ENCODE results near the gene MTX2.

Gene MTX2

DNA sequence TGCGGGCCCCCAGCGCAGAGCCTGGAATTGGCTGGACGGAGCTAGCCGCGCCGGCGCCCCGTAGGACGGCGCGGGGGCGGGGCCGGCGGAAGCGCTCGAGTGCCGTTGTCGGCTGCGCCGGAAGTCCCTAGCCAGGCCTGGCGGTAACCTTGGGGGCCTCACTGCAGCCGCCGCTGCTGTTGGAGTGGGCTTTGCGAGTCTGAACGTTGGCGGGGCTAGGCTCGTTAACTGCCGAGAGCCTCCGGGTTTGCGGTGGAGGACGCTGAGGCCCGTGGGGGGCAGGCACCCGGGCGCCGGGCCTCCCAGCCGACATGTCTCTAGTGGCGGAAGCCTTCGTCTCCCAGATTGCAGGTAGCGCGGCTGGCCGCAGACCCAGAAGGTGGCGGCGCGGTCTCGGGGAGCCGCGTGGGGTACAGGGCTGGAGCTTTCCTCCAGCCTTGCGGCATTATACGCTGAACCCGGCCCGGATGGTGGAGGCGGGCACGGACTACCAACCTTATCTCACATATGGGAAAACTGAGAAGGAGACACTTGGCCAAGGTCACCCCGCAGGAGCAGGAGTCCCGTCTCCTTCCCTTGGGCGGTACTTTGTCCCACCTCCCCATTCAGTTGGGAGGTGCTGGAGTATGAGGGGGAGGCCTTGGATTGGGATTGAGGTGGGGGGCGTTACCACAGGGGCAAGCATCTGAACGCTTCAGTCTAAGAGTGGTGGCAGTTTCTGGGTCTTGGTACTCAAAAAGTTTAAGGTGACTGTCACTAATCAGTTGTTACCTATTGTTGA, at the start of gene MTX2:
Gene MTX2 (plus strand): TSS at position 124 of the 781 bp plus-strand sequence. CDS start 188 bp downstream, at position 312.
- DNase-seq: peak; percentile 83

DNA sequence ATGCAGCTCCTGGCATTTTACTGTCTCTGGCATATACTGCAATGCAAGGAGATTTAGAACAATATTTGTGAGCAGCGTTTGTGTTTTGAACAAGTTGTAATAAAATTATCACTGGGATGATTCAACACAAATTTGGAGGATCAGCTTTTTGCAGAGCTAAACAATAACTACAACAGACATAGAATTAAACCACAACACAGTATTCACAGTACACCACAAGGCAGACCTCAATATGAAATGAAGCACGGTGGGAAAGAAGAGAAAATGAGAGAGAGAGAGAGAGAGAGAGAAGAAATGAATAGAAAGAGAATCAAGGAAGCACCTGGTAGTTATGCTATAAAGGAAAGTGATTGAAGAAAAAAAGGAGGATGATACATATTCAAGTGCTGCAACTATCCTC, 41.4 kb upstream of the MTX2 start:
- DNase-seq: no peak

DNA sequence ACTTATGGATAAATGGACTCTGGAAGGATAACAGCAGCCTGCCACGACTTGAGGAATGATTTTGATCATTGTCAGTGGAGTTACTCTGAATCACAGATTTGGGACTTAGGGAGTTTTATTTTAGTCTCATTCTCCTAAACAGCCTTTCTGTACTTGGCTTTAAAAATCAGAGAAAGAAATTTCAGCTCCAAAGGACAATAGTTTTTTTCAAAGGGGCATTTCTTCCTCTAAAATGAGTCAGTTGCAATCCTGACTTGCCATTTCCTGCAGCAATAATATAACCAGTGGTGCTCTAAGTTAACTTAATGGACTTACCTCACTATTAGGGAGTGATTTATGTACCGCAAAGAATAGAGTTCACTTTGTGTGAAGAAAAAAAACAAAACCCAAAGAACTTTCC, 35.1 kb upstream of the MTX2 start:
- no peak for DNase-seq

DNA sequence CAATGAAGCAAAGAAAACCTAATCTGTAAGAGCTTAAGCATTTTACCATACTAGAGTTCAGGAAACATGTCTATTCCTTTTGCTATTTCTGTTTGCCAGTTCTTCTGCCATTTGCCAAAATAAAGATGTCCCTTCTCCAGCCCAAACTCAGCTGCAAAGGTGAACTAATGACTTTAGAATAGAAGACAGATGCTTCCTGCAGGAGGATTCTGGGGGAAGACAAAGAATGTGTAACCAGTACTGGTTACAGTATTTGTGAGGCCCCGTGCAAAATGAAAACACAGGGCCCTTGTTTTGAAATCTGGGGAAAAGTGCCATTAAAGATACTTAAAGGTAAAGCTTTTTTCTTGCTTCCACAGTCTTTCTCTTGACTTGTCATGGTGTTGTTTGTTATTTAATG, 34.3 kb upstream of the MTX2 start:
- DNase-seq: peak; percentile 33

DNA sequence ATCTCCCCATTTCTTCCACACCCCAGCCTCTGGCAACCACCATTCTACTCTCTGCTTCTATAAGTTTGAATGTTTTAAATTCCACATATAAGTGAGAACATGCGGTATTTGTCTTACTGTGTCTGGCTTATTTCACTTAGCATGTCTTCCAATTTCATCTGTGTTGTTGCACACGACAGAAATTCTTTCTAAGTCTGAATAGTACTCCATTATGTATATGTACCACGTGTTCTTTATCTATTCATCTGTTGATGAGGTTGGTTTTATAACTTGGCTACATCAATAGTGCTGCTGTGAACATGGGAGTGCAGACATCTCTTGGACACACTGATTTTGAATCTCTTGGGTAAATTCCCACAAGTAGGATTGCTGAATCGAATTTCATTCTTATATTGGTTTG, 31.8 kb upstream of the MTX2 start:
- no peak for DNase-seq

DNA sequence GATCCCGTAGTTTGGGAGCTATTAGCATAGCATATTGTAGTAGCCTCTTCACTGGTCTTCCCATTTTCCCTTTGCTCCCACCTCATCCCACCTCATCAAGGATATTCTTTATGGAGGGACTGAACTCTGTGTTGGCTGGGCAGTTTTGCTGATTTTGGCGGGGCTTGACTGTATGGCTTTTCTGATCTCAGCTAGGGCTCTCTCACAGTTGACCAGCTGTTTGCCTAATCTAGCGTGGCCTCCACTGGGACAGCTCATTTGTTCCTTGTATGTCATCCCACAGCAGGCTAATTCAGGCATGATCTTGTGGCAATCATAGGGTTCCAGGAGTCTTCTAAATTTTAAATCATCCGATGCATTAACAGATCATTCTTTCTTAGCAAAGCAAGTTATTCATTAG, 30.2 kb upstream of the MTX2 start:
- DNase-seq: peak; percentile 38

DNA sequence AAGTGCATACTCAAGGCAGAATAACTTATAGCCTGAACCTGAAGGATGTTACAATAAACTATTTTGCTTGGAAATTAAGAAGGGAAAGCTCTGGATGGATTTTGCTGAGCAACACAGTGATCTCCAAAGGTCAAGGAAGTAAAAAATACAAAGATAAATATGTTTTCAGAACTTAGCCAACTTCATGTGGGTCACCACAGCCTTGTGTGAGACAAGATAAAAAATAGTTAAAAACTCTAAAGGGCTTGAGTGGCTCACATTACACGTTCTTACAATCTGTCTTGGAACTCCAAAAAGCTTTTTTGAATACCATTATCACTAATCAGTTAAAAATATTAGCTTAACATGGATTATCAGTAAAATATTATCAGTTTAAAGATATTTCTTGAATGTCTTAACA, 28.9 kb upstream of the MTX2 start:
- no peak for DNase-seq

DNA sequence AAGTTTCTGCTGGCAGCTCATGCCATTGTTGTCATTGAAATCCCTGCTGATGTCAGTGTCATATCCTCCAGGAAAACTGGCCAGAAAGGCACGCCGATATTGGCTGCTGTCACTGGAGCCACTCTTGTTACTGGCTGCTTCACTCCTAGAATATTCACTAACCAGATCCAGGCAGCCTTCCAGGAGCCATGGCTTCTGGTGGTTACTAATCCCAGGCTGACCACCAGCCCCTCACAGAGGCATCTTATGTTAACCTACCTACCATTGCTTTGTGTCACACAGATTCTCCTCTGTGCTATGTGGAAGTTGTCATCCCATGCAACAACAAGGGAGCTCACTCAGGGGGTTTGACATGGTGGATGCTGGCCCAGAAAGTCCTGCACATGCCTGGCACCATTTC, 27.0 kb upstream of the MTX2 start:
- no peak for DNase-seq

DNA sequence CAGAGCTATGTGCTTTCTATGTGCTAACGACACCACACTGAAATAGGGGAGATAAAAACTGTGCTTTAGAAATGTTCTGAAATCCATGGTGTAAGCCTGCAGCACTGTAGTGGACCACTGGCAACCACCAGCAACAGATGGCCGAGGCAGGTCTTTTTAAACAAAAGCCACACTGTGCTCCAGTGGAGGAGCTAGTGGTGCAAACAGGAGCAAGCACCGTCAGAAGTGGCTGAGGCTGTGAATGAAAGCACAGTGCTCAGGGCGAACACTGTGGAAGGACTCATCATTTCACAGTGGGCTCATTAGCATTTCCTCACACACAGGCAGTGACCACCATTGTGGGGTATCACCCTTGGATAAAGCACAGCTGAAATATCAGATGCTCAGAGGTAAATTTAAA, 22.9 kb upstream of the MTX2 start:
- DNase-seq: no peak

DNA sequence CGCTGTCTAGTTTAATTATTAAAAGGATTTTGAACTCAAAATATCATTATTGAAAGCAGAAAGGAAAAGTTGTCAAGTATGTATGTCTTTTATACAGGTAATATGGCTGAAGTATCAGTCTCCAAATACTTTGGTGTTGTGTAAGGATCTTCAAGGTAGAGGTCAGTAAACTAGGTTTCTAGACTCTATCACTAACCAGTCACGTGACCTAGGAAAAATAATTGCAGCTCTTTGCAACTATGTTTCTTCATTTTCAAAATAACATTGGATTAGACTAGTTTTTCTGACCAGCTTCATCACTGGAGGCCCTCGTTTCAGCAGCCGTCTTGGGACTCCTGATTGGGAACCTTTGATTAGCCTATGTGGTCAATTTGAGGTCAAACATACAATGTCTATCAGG, 21.4 kb upstream of the MTX2 start:
- no peak for DNase-seq

DNA sequence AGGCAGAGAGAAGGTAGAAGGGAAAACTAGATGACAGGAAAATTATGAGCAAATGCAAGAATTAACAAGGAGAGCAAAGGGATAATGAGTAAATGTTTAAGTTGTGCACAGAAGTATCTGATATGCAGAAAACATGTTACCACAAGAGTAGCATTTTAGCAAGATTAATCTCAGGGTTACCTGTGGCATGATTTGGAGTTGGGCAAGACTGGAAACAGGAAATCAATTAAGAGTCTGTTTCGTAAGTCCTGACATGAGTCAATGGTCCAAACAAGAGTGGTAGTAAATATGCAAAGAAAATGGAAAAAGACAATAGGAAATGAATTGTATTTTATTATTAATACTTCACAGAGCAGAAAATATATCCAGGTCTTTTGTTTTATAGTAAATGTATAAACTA, 17.3 kb upstream of the MTX2 start:
- no peak for DNase-seq

DNA sequence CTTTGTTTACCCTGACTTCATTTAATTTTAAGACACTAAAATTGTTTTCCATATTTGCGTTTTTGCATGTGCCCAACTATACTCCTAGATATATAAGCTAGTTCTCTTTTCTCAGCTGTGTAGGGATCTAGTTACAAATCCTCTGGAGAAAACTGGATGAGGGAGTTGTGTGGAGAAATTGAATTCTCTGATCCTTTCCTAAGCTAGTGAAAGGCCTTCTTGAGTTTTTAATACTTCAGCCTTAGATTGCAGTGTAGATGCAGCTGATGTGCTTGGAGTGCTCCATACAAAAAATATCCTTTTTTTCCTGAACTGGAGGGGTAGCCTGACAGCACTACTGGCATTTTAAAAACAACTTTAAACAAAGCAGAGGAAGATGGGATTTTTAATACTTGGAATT, 8.6 kb upstream of the MTX2 start:
- no peak for DNase-seq

DNA sequence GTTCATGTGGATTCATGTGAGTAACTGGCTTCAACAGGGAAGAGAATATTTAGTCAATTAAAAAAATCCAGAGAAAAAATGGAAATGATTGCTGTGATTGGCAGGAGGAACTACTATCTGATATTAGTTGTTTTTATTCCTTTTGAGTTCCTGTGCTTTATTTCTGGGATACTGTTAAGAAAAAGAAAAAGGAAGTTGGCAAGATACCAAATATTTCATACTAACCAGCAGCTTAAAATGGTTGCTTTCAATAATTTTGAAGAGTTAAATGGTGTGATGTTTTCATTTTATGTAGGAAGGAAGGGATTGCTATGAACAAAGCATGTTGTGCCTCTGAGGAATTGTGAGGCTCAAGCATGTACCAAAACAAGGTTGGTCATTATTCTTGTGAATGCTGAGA, 8.1 kb upstream of the MTX2 start:
- DNase-seq: no peak

DNA sequence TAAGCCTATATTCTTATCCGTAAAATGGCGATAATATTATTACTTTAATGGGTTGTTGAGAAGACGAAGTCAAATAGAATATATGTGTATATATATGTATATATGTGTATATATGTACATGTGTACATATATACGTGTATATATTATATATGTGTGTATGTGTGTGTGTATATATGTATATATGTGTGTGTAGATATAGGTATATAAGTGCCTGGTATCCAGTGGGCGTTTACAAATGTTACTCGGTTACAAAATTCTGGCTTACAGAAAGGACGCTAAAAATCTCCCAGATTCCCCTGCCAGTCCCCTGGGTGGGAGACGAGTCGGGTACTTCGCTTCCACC, 295 bp upstream of the MTX2 start:
- no peak for DNase-seq

DNA sequence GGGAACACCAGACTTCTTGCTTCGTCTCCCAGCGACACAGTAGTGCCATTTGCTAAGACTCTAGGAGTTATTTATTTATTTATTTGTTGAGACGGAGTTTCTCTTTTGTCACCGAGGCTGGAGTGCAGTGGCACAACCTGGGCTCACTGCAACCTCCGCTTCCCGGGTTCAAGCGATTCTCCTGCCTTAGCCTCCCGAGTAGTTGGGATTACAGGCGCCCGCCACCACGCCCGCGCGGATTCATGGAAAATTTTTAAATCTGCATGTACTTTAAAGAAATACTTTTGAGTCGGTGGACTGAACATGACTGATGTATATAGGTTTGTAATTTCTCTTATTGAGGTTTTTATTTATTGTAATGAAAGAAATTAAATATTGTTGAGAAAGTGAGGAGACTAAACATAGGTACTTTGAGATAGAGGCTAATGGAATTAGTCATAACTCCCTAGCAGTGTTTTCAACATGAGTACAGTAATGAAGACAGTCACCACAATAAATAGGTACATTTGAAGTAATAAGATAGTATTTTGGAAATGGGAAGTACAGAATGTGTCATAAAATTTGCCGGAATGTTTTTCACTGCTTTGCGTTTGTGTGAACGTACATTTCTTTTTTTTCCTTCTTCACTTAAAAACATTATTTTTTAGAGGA, 983 bp downstream of the MTX2 start:
- DNase-seq: no peak

DNA sequence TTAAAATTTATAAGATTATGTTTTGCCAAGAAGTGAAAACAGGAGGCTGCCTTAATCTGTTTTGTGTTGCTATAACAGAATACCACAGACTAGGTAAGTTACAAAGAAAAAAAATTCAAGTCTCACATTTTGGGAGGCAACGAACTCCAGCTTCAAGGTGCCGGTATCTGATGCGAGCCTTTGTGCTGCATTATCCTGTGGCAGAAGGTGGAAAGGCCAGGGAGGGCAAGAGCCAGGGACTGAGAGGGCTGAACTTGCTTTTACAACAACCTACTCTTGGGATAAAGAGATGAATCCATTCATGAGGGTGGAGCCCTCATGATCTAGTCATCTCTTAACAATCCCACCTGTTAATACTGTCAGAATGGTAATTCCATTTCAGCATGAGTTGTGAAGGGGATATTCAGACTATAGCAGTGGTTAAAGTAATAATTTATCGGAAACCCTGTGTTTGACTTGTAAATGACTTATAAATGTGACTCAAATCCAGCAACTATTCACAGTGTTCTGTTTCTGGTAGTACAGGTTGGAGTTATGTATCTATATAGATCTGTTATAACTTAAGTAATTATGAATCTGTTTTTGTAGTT, 3.7 kb downstream of the MTX2 start:
- no peak for DNase-seq

DNA sequence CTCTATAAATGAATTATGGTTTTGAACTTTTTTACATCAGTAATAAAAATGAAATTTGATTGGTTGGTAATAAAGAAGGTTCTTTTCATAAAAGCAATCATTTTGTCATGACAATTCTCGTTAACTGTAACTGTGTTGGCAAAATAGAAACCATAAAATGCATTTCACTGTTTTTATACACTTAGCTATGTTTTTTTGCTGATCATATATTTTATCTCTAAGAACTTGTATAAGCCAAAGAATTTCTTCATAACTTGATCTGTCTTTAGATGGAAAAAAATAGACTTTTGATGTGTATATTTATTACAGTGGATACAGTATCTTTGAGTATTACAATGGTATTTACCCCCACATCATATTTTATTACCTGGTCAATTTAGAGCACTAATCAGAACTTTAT, 9.7 kb downstream of the MTX2 start:
- DNase-seq: no peak

DNA sequence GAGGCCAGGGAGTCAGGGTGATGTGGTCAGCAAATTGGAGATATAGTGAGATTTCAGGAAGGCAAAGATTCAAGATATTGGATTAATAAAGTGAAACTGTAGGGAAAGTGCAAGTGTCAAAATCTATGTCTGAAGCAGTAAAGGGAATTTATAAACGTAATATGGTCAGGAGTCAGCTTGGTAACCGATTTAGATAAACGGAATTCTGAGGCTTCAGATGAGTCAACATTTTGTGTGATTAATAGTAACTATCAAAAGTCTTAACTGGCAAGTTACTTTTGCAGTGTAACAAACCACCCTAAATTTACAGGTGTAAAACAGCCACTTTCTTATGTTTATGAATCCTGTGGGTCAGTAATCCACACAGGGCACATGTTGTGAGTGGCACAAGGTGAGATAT, 10.9 kb downstream of the MTX2 start:
- DNase-seq: no peak

DNA sequence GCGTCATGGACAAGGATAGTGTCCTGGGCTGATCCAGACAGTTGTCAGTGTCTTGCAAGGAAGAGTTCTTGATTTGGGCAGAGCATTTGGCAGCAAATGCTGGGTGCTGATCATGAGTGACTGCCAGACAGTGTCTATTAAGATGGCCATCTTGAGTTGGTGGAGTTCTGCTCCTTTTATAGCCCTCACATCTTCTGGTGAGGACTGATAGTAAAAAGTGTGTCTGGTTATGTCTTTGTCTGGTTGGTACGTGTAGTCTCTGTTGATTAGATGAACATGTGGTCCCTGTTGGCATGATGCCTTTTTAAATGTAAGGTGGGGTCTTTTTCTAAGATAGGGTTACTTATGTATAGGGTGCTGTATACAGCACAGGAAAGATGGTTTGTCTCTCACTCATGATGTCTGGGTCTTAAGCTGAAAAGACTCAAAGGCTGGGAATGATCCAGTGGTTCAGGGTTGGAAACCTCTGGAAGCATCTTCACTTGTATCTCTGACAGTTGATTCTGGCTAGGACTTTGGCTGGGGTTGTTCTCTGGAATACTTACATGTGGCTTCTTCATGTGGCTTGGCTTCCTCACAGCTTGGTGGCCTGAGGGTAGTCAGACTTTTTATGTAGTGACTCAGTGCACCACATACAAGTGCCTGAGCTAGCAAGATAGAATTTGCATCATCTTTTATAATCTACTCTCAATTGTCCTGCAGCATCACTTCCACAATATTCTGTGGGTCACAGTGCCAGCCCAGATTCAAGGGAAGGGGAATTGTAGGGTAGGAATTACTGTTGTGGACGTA, 11.8 kb downstream of the MTX2 start:
- no peak for DNase-seq

DNA sequence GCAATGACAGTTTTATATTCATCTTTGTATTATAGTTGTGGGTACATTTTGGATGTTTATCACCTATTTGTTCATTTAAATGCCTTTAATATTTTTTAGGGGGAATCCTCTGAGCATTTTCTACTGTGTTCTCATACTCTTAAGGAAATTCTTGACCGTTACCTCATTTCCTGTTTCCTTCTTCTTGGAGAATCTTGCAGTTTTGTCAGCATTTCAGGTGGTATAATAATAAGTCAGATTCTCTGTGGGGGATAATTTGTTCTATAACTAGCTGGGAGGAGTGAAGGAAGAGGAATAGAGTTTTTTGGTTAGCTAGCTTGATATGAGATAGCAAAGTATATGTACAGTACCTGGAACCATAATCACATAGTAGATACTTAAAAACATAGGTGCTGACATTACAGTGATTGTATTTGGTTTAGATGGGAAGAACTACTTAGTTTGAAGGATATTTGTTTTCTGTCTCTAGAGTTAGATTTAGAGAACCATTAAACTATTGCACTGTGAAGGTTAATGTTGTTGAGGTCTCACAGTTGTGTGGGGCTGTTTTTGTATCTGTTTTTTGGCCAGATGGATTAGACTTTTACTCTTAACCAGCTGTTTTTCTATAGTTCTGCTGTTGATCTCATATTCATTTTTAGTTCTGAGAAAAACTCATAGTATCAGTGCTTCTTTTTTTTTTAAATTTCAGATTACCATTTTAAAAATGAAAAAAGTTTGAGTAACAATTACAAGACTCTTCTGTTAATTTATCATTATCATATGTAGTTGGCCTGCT, 14.2 kb downstream of the MTX2 start:
- DNase-seq: no peak

DNA sequence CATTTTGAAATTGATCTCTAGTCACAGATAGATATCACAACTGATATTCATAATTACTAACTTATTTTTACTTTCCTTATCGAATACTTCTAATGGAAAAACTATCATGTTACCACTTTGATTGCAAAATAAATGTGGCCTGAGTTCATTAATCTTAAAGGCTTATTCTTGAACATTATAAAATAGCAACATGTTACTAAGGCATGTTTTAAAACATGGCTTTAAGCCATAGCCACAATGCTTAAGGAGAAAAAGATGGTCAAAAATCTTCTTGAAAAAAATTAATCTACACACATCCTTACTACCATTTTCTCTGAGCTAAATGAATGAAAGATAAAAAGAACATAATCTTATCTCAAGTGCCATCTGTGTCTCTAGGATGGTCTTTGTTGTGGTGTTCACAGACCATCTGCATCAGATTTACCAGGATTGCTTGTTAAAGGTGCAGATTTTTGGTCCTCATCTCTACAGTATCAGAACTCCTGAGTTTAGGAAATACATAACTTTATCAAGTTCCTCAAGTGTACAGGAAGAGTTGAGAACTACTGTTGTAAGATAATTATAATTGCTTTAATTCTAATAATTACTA, 15.3 kb downstream of the MTX2 start:
- no peak for DNase-seq

DNA sequence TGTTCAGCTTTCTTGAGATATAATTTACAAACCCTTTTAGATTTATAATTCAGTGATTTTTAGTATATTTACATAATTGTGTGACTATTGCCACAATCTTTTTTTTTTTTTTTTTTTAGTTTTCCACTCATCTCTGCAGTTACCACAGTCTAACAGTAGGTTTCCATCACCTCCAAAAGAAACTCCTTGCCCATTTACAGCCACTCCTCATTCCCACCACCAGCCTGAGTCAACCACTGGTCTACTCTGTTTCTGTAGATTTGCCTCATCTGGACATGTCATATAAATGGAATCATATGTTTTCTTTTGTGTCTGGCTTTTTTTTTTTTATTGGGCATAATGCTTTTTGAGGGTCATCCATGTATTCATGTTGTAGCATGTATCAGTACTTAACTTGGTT, 16.1 kb downstream of the MTX2 start:
- DNase-seq: no peak

DNA sequence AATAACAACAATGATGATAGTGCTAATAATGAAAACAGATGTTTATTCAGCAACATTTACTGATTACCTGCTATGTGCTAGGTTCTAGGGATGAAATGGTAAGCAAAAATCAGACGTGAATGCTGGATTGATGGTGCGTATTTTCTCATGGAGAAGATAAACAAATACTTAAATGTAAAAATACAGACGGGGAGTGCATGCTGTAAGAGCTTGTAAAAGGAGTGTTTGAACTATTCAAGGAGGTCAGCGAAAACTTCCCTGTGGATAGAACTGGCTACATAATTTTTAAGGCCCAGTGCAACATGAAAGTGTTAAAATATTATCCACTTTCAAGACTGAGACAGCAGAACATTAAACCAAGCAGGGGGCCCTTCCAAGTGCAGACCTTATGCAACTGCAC, 22.1 kb downstream of the MTX2 start:
- DNase-seq: no peak

All from left hindlimb (tissue), 1 donor.